GM12891 (cell line): ENCODE data around the gene LEKR1.
"Not testable (repeated sequence)": the region's sequence is repeated elsewhere in the genome, so short reads cannot be mapped to it uniquely, and the experiment has no call there.

ENCODE experiments used
- DNase-seq: peaks from one replicate; pipeline ENCODE4 v3.0.0; 2011; ENCODE audit warnings: low spot score; ENCODE audit not compliant: insufficient read length
- FAIRE-seq: peaks from 2 replicates; lab custom pipeline; 2011; peaks lifted over from hg19 to GRCh38; lab: Jason Lieb, UNC
- PAX5 ChIP-seq: IDR thresholded peaks from 2 replicates; pipeline ENCODE4 v1.6.1; 2011; ENCODE audit warnings: low read length, moderate library complexity, mild to moderate bottlenecking; ENCODE audit not compliant: insufficient read depth, severe bottlenecking
- POLR2A ChIP-seq: IDR thresholded peaks from 2 replicates; pipeline ENCODE4 v1.6.1; 2011; ENCODE audit warnings: low read depth, low read length, control low read depth
- POLR2AphosphoS5 ChIP-seq: IDR thresholded peaks from 2 replicates; pipeline ENCODE4 v1.6.1; 2011; ENCODE audit warnings: low read depth, low read length, control low read depth
- POU2F2 ChIP-seq: IDR thresholded peaks from 2 replicates; pipeline ENCODE4 v1.6.1; 2011; ENCODE audit warnings: low read depth, mild to moderate bottlenecking, control low read depth, low read length, moderate library complexity
- SPI1 ChIP-seq: IDR thresholded peaks from 2 replicates; pipeline ENCODE4 v1.6.1; 2011; ENCODE audit warnings: low read depth, low read length, control low read depth
- TAF1 ChIP-seq: IDR thresholded peaks from 2 replicates; pipeline ENCODE4 v1.6.1; 2011; ENCODE audit warnings: low read depth, low read length, control low read depth

Gene LEKR1

GRCh38 chr3:156923349-156923748, 97.2 kb downstream of the LEKR1 start:
- TF ChIP-seq POU2F2 (no peak), PAX5 (no peak)
- FAIRE-seq (no peak), DNase-seq (no peak)

- FAIRE-seq = no peak
- TF ChIP-seq SPI1 (no peak), POU2F2 (no peak), POLR2A (no peak), POLR2AphosphoS5 (no peak), TAF1 (no peak), PAX5 (no peak)
- no peak for DNase-seq
Observed at GRCh38 chr3:156938724-156939123, 112.6 kb downstream of the LEKR1 start.

GRCh38 chr3:156939315-156939714, 113.2 kb downstream of the LEKR1 start:
- DNase-seq (no peak), FAIRE-seq (no peak)
- TF ChIP-seq POLR2AphosphoS5 (no peak), POLR2A (no peak), TAF1 (no peak), POU2F2 (no peak), SPI1 (no peak), PAX5 (no peak)

- TF ChIP-seq TAF1 = no peak
- TF ChIP-seq POLR2AphosphoS5 = no peak
- no peak for TF ChIP-seq SPI1
- TF ChIP-seq PAX5 = no peak
- TF ChIP-seq POLR2A = no peak
- FAIRE-seq (no peak), DNase-seq (no peak)
Observed at GRCh38 chr3:156941311-156941710, 115.2 kb downstream of the LEKR1 start.

- no peak for FAIRE-seq
Observed at GRCh38 chr3:156948402-156949210, 122.5 kb downstream of the LEKR1 start.

GRCh38 chr3:156952011-156952410, 125.9 kb downstream of the LEKR1 start:
- no peak for DNase-seq
- no peak for FAIRE-seq
- TF ChIP-seq PAX5 (no peak), TAF1 (no peak), POLR2AphosphoS5 (no peak), SPI1 (no peak), POU2F2 (no peak), POLR2A (no peak)

More at GRCh38 chr3:156948402-156949210, 122.5 kb downstream of the LEKR1 start:
- TF ChIP-seq POLR2A (no peak), POU2F2 (no peak), POLR2AphosphoS5 (no peak), PAX5 (no peak), TAF1 (no peak), SPI1 (no peak)
- no peak for DNase-seq

- TF ChIP-seq POLR2A (no peak), POLR2AphosphoS5 (no peak), POU2F2 (no peak), PAX5 (peak; percentile 66)
- peak; percentile 3 for DNase-seq
- FAIRE-seq = peak; percentile 84
Observed at GRCh38 chr3:156957715-156958114, 131.6 kb downstream of the LEKR1 start.

- FAIRE-seq (no peak), DNase-seq (no peak)
- TF ChIP-seq POU2F2 (no peak), PAX5 (no peak), TAF1 (no peak), SPI1 (no peak), POLR2AphosphoS5 (no peak)
Observed at GRCh38 chr3:156963096-156963495, 136.9 kb downstream of the LEKR1 start.

- FAIRE-seq (no peak), DNase-seq (no peak)
- TF ChIP-seq POLR2AphosphoS5 (no peak), SPI1 (no peak), PAX5 (no peak), TAF1 (no peak), POLR2A (no peak), POU2F2 (no peak)
Observed at GRCh38 chr3:156964577-156964976, 138.4 kb downstream of the LEKR1 start.

- DNase-seq, FAIRE-seq: not testable (repeated sequence)
Observed at GRCh38 chr3:156966349-156966748, 140.2 kb downstream of the LEKR1 start.
